Measurements from ENCODE around the gene PREB. TPM values are rescaled to one million over a fixed set of nuclear protein-coding genes. Genes with fewer than 3 reads are reported as not detected.

PREB gene
- total RNA-seq, 1 experiment from 2014 or later, result 35.7 TPM

GRCh38 chr2:27139310-27139709, 4.9 kb upstream of the PREB start, which contains the start of gene PRR30:
Gene PRR30, minus strand, starts transcription at chr2:27139410. Its CDS starts 1,081 bp downstream, at chr2:27138329.
- intact Hi-C loops (cut with micrococcal nuclease; ENCODE audit: unreplicated experiment), result loop anchor here (10.0 kb wide), 1 partner anchor 75 kb away; the partner anchor contains the start of genes ATRAID, CAD and SLC5A6
- DNase-seq, result no peak
- POLR2A ChIA-PET (ENCODE audit: unreplicated experiment), result no interaction called here

GRCh38 chr2:27138111-27138510, 3.7 kb upstream of the PREB start:
- POLR2A ChIA-PET (ENCODE audit: unreplicated experiment), result no interaction called here

More at GRCh38 chr2:27139310-27139709, 4.9 kb upstream of the PREB start, which contains the start of gene PRR30:
- CTCF ChIA-PET, result no interaction called here
- H4K20me1 ChIP-seq (ENCODE audit: insufficient read depth), result no peaks in the 10 kb centered on the region
- H2AFZ ChIP-seq, result no peak within 1 kb of the TSS
- H3K27ac ChIP-seq, result no peak within 1 kb of the TSS
- H3K79me2 ChIP-seq (ENCODE audit: low read depth), result no peaks in the 10 kb centered on the region; the same call in 1 of the 2 replicates
- H3K9me2 ChIP-seq (ENCODE audit: insufficient read depth), result no peaks in the 10 kb centered on the region
- no peak for TF ChIP-seq CTCF (conservative IDR thresholded peaks at IDR 0.05)
- TF ChIP-seq EZH2 (IDR thresholded peaks at IDR 0.05; ENCODE audit: low read depth), result no peak
- no peak within 1 kb of the TSS for H3K4me2 ChIP-seq
- no peaks in the 10 kb centered on the region for H3K36me3 ChIP-seq (ENCODE audit: low read depth)
- BruUV-seq (replicated peaks), result no TSS peak
- H3K4me3 ChIP-seq, result no peak within 1 kb of the TSS
- peaks cover 13% of the 10 kb centered on the region for H3K27me3 ChIP-seq (ENCODE audit: insufficient read depth, low read depth)
- no peaks in the 10 kb centered on the region; the same call in 1 of the 2 replicates for H3F3A ChIP-seq (ENCODE audit: insufficient read depth, low read depth)
- no peaks in the 10 kb centered on the region for H3K4me1 ChIP-seq (replicated peaks; ENCODE audit: insufficient read depth)
- H3K9me3 ChIP-seq (ENCODE audit: insufficient read depth, low read depth), result no peaks in the 10 kb centered on the region

GRCh38 chr2:27137322-27137935, 3.0 kb upstream of the PREB start:
- CTCF ChIA-PET, result no interaction called here
- no peaks in the 10 kb centered on the region for H3K9me3 ChIP-seq (ENCODE audit: insufficient read depth, low read depth)
- H3K4me2 ChIP-seq, result no peak overlapping the region
- H3K4me3 ChIP-seq, result no peak overlapping the region
- H3K27me3 ChIP-seq (ENCODE audit: insufficient read depth, low read depth), result peaks cover 10% of the 10 kb centered on the region
- H3K36me3 ChIP-seq (ENCODE audit: low read depth), result no peaks in the 10 kb centered on the region
- peaks cover 10% of the 10 kb centered on the region for H3K4me1 ChIP-seq (replicated peaks; ENCODE audit: insufficient read depth)
- BruUV-seq (replicated peaks), result no TSS peak
- no peak overlapping the region for H3K27ac ChIP-seq
- peaks cover 7% of the 10 kb centered on the region; the same call in 1 of the 2 replicates for H4K20me1 ChIP-seq (ENCODE audit: insufficient read depth)
- H3K9me2 ChIP-seq (ENCODE audit: insufficient read depth), result no peaks in the 10 kb centered on the region
- H2AFZ ChIP-seq, result no peak overlapping the region
- H3K79me2 ChIP-seq (ENCODE audit: low read depth), result peaks cover 19% of the 10 kb centered on the region
- POLR2A ChIA-PET (ENCODE audit: unreplicated experiment), result no interaction called here
- DNase-seq, result no peak
- intact Hi-C loops (cut with micrococcal nuclease; ENCODE audit: unreplicated experiment), result loop anchor here (10.0 kb wide), 1 partner anchor 77 kb away; the partner anchor contains the start of genes ATRAID, CAD and SLC5A6
- no peak for TF ChIP-seq CTCF (conservative IDR thresholded peaks at IDR 0.05)
- TF ChIP-seq EZH2 (IDR thresholded peaks at IDR 0.05; ENCODE audit: low read depth), result no peak
- no peaks in the 10 kb centered on the region; the same call in 1 of the 2 replicates for H3F3A ChIP-seq (ENCODE audit: insufficient read depth, low read depth)

More at GRCh38 chr2:27138111-27138510, 3.7 kb upstream of the PREB start:
- peaks cover 13% of the 10 kb centered on the region for H3K27me3 ChIP-seq (ENCODE audit: insufficient read depth, low read depth)
- H3K27ac ChIP-seq, result no peak overlapping the region
- H3K4me3 ChIP-seq, result no peak overlapping the region
- CTCF ChIA-PET, result no interaction called here
- BruUV-seq (replicated peaks), result no TSS peak
- intact Hi-C loops (cut with micrococcal nuclease; ENCODE audit: unreplicated experiment), result loop anchor here (10.0 kb wide), 1 partner anchor 77 kb away; the partner anchor contains the start of genes ATRAID, CAD and SLC5A6
- H3F3A ChIP-seq (ENCODE audit: insufficient read depth, low read depth), result no peaks in the 10 kb centered on the region; the same call in 1 of the 2 replicates
- DNase-seq, result no peak
- TF ChIP-seq CTCF (conservative IDR thresholded peaks at IDR 0.05), result no peak
- TF ChIP-seq EZH2 (IDR thresholded peaks at IDR 0.05; ENCODE audit: low read depth), result no peak
- H3K9me2 ChIP-seq (ENCODE audit: insufficient read depth), result no peaks in the 10 kb centered on the region
- no peaks in the 10 kb centered on the region for H3K9me3 ChIP-seq (ENCODE audit: insufficient read depth, low read depth)
- H3K79me2 ChIP-seq (ENCODE audit: low read depth), result peaks cover 12% of the 10 kb centered on the region
- H3K4me1 ChIP-seq (replicated peaks; ENCODE audit: insufficient read depth), result peaks cover 4% of the 10 kb centered on the region
- H4K20me1 ChIP-seq (ENCODE audit: insufficient read depth), result peaks cover 4% of the 10 kb centered on the region; the same call in 1 of the 2 replicates
- no peaks in the 10 kb centered on the region for H3K36me3 ChIP-seq (ENCODE audit: low read depth)
- no peak overlapping the region for H3K4me2 ChIP-seq
- no peak overlapping the region for H2AFZ ChIP-seq
